ENCODE data around the gene NRP2.

GRCh38 chr2:205727174-205727573, 44.9 kb downstream of the NRP2 start:
- TF ChIP-seq CTCF (IDR thresholded peaks at IDR 0.05) (no peak), POLR2A (IDR thresholded peaks at IDR 0.05) (no peak), POLR2AphosphoS5 (IDR thresholded peaks at IDR 0.05) (no peak)

Measured in prostate gland (tissue), 2 donors.